Uterus (tissue), 2 donors: Measurements from ENCODE around the gene GRM1.

ENCODE experiments used
- CTCF ChIP-seq, 4 experiments: fragments of 200-600 bp in 2 of 4; fragments of 450-650 bp in 2 of 4; sonication (generic) in 2 of 4; IDR thresholded peaks; one replicate each; pipeline ENCODE4 v1.5.1; 2016 to 2019; ENCODE audit warnings: antibody characterized with exemption in 4 of 4, mild to moderate bottlenecking in 2 of 4, moderate library complexity in 1 of 4
- POLR2A ChIP-seq, 2 donors: fragments of 450-650 bp; IDR thresholded peaks; one replicate each; pipeline ENCODE4 v1.6.1; 2016; ENCODE audit warnings: antibody characterized with exemption in 2 of 2, mild to moderate bottlenecking in 1 of 2, moderate library complexity in 1 of 2

- TF ChIP-seq CTCF (IDR thresholded peaks at IDR 0.05) (no peak), POLR2A (IDR thresholded peaks at IDR 0.05) (no peak)
Measured at GRCh38 chr6:146200176-146200575, 171.3 kb downstream of the GRM1 start.
